ENCODE results near the gene XRN1. TPM values are rescaled to one million over a fixed set of nuclear protein-coding genes. Genes with fewer than 3 reads are reported as not detected.

XRN1 gene
- total and polyA plus RNA-seq, 4 donors: 6.3 to 71.8 (median 30.0) TPM

GRCh38 chr3:142298626-142299025 is 149.2 kb downstream of the XRN1 start:
- Histone ChIP-seq H3K27ac (ENCODE audit: low read depth in 1 of 2, low read length in 2 of 2) (no peak overlapping the region), H3K9me3 (ENCODE audit: control insufficient read depth, low read length) (peaks cover under 1% of the 10 kb centered on the region), H3K27me3 (ENCODE audit: control insufficient read depth in 1 of 2, insufficient read depth in 2 of 2, low read length in 1 of 2) (no peaks in the 10 kb centered on the region), H3K36me3 (ENCODE audit: control insufficient read depth in 1 of 2, insufficient read depth in 2 of 2, low read length in 1 of 2) (no peaks in the 10 kb centered on the region), H3K4me3 (ENCODE audit: low read length in 2 of 2) (no peak overlapping the region), H3K4me1 (ENCODE audit: control insufficient read depth in 1 of 2, insufficient read depth in 2 of 2, low read length in 2 of 2) (no peaks in the 10 kb centered on the region)
- ATAC-seq (ENCODE audit: low FRiP score) (no peak), DNase-seq (no peak)
- WGBS, 2 donors: 91 to 93% methylated on average over 2 of the region's 2 CpGs
- intact Hi-C loops (cut with DNase I): no loop called here

DNA sequence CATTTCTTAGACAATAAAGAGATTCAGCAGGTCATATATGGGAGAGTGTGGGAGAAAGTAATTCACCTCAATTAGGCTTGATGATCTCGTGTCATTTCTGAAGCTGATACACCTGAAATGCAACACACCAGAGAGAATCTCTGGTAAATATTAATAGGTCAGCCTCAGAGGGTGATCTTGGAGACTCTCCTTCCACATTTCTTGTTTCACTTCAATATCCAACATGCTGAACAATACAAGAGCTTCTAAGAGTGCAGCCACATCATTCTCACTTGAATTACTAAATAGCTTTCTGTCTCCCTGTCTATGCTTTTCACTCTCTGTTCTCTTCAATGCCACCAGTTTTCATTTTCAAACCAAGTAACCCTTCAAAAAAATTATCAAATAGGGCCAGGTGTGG is 151.3 kb downstream of the XRN1 start:
- Histone ChIP-seq H3K9me3 (ENCODE audit: control insufficient read depth, low read length) (no peaks in the 10 kb centered on the region), H3K4me3 (ENCODE audit: low read length in 2 of 2) (no peak overlapping the region), H3K4me1 (ENCODE audit: control insufficient read depth in 1 of 2, insufficient read depth in 2 of 2, low read length in 2 of 2) (no peaks in the 10 kb centered on the region), H3K27ac (ENCODE audit: low read depth in 1 of 2, low read length in 2 of 2) (no peak overlapping the region), H3K27me3 (ENCODE audit: control insufficient read depth in 1 of 2, insufficient read depth in 2 of 2, low read length in 1 of 2) (no peaks in the 10 kb centered on the region), H3K36me3 (ENCODE audit: control insufficient read depth in 1 of 2, insufficient read depth in 2 of 2, low read length in 1 of 2) (no peaks in the 10 kb centered on the region)
- 91 to 94% methylated on average over 1 of the region's 1 CpG for whole genome bisulfite sequencing, 2 donors
- intact Hi-C loops (cut with DNase I): no loop called here
- no peak for DNase-seq
- ATAC-seq (ENCODE audit: low FRiP score): no peak

- Histone ChIP-seq H3K36me3 (ENCODE audit: control insufficient read depth in 1 of 2, insufficient read depth in 2 of 2, low read length in 1 of 2) (no peaks in the 10 kb centered on the region), H3K4me1 (ENCODE audit: control insufficient read depth in 1 of 2, insufficient read depth in 2 of 2, low read length in 2 of 2) (no peaks in the 10 kb centered on the region), H3K9me3 (ENCODE audit: control insufficient read depth, low read length) (no peaks in the 10 kb centered on the region), H3K27me3 (ENCODE audit: control insufficient read depth in 1 of 2, insufficient read depth in 2 of 2, low read length in 1 of 2) (no peaks in the 10 kb centered on the region), H3K27ac (ENCODE audit: low read depth in 1 of 2, low read length in 2 of 2) (peak overlapping the region in 1 of 2 donors; percentile 5), H3K4me3 (ENCODE audit: low read length in 2 of 2) (no peak overlapping the region)
- ATAC-seq (ENCODE audit: low FRiP score) (no peak), DNase-seq (no peak)
- WGBS, 2 donors: 93 to 95% methylated on average over 5 of the region's 5 CpGs
- intact Hi-C loops (cut with DNase I): loop anchor here in 1 of 2 donors (10.0 kb wide), 1 partner anchor 323 kb away; no protein-coding TSS in a partner anchor
Measured at GRCh38 chr3:142287866-142288638, 159.8 kb downstream of the XRN1 start.

- WGBS, 2 donors: 70 to 73% methylated on average over 2 of the region's 2 CpGs
Measured at GRCh38 chr3:142285083-142285517, 162.7 kb downstream of the XRN1 start.

GRCh38 chr3:142282503-142282902 is 165.3 kb downstream of the XRN1 start:
- 92 to 94% methylated on average over 4 of the region's 4 CpGs for WGBS, 2 donors
- no peak for DNase-seq
- Histone ChIP-seq H3K27ac (ENCODE audit: low read depth in 1 of 2, low read length in 2 of 2) (no peak overlapping the region), H3K4me3 (ENCODE audit: low read length in 2 of 2) (no peak overlapping the region), H3K4me1 (ENCODE audit: control insufficient read depth in 1 of 2, insufficient read depth in 2 of 2, low read length in 2 of 2) (peaks cover 0 to 3% of the 10 kb centered on the region in 2 donors), H3K9me3 (ENCODE audit: control insufficient read depth, low read length) (no peaks in the 10 kb centered on the region), H3K36me3 (ENCODE audit: control insufficient read depth in 1 of 2, insufficient read depth in 2 of 2, low read length in 1 of 2) (no peaks in the 10 kb centered on the region), H3K27me3 (ENCODE audit: control insufficient read depth in 1 of 2, insufficient read depth in 2 of 2, low read length in 1 of 2) (no peaks in the 10 kb centered on the region)
- intact Hi-C loops (cut with DNase I): loop anchor here in 1 of 2 donors (10.0 kb wide), 1 partner anchor 318 kb away; no protein-coding TSS in a partner anchor
- ATAC-seq (ENCODE audit: low FRiP score): no peak

More at GRCh38 chr3:142285083-142285517, 162.7 kb downstream of the XRN1 start:
- no peaks in the 10 kb centered on the region for H3K27me3 ChIP-seq (ENCODE audit: control insufficient read depth in 1 of 2, insufficient read depth in 2 of 2, low read length in 1 of 2)
- no peak overlapping the region for H3K4me3 ChIP-seq (ENCODE audit: low read length in 2 of 2)
- no peaks in the 10 kb centered on the region for H3K36me3 ChIP-seq (ENCODE audit: control insufficient read depth in 1 of 2, insufficient read depth in 2 of 2, low read length in 1 of 2)
- H3K4me1 ChIP-seq (ENCODE audit: control insufficient read depth in 1 of 2, insufficient read depth in 2 of 2, low read length in 2 of 2): no peaks in the 10 kb centered on the region
- H3K9me3 ChIP-seq (ENCODE audit: control insufficient read depth, low read length): no peaks in the 10 kb centered on the region
- intact Hi-C loops (cut with DNase I): loop anchor here in 1 of 2 donors (10.0 kb wide), 1 partner anchor 320 kb away; no protein-coding TSS in a partner anchor
- H3K27ac ChIP-seq (ENCODE audit: low read depth in 1 of 2, low read length in 2 of 2): no peak overlapping the region
- ATAC-seq (ENCODE audit: low FRiP score): no peak
- no peak for DNase-seq

GRCh38 chr3:142281474-142281873 is 166.4 kb downstream of the XRN1 start:
- ATAC-seq (ENCODE audit: low FRiP score): no peak
- H3K4me3 ChIP-seq (ENCODE audit: low read length in 2 of 2): no peak overlapping the region

GRCh38 chr3:142279965-142280590 is 167.8 kb downstream of the XRN1 start:
- peak; percentile 80 for ATAC-seq (ENCODE audit: low FRiP score)
- no peak for DNase-seq
- peaks cover 5% of the 10 kb centered on the region in 2 donors for H3K4me1 ChIP-seq (ENCODE audit: control insufficient read depth in 1 of 2, insufficient read depth in 2 of 2, low read length in 2 of 2)
- H3K27me3 ChIP-seq (ENCODE audit: control insufficient read depth in 1 of 2, insufficient read depth in 2 of 2, low read length in 1 of 2): no peaks in the 10 kb centered on the region
- H3K36me3 ChIP-seq (ENCODE audit: control insufficient read depth in 1 of 2, insufficient read depth in 2 of 2, low read length in 1 of 2): no peaks in the 10 kb centered on the region
- WGBS, 2 donors: 15 to 16% methylated on average over 5 of the region's 5 CpGs
- intact Hi-C loops (cut with DNase I): loop anchor here (1.0 to 10.0 kb wide), 5 partner anchors 99 to 318 kb away; no protein-coding TSS in a partner anchor
- no peak overlapping the region for H3K27ac ChIP-seq (ENCODE audit: low read depth in 1 of 2, low read length in 2 of 2)
- no peak overlapping the region for H3K4me3 ChIP-seq (ENCODE audit: low read length in 2 of 2)
- no peaks in the 10 kb centered on the region for H3K9me3 ChIP-seq (ENCODE audit: control insufficient read depth, low read length)

More at GRCh38 chr3:142281474-142281873, 166.4 kb downstream of the XRN1 start:
- Histone ChIP-seq H3K4me1 (ENCODE audit: control insufficient read depth in 1 of 2, insufficient read depth in 2 of 2, low read length in 2 of 2) (peaks cover 0 to 4% of the 10 kb centered on the region in 2 donors), H3K27me3 (ENCODE audit: control insufficient read depth in 1 of 2, insufficient read depth in 2 of 2, low read length in 1 of 2) (no peaks in the 10 kb centered on the region), H3K9me3 (ENCODE audit: control insufficient read depth, low read length) (no peaks in the 10 kb centered on the region), H3K27ac (ENCODE audit: low read depth in 1 of 2, low read length in 2 of 2) (no peak overlapping the region), H3K36me3 (ENCODE audit: control insufficient read depth in 1 of 2, insufficient read depth in 2 of 2, low read length in 1 of 2) (no peaks in the 10 kb centered on the region)
- DNase-seq: no peak
- intact Hi-C loops (cut with DNase I): loop anchor here (2.0 to 10.0 kb wide), 2 partner anchors 101 to 317 kb away; no protein-coding TSS in a partner anchor
- WGBS, 2 donors: 73 to 79% methylated on average over 1 of the region's 1 CpG

GRCh38 chr3:142278451-142278850 is 169.4 kb downstream of the XRN1 start:
- H3K4me3 ChIP-seq (ENCODE audit: low read length in 2 of 2): no peak overlapping the region
- ATAC-seq (ENCODE audit: low FRiP score): no peak
- no peak overlapping the region for H3K27ac ChIP-seq (ENCODE audit: low read depth in 1 of 2, low read length in 2 of 2)
- no peaks in the 10 kb centered on the region for H3K9me3 ChIP-seq (ENCODE audit: control insufficient read depth, low read length)
- intact Hi-C loops (cut with DNase I): loop anchor here (5.0 kb wide), 2 partner anchors 151 to 316 kb away; no protein-coding TSS in a partner anchor
- peaks cover 5% of the 10 kb centered on the region in 2 donors for H3K4me1 ChIP-seq (ENCODE audit: control insufficient read depth in 1 of 2, insufficient read depth in 2 of 2, low read length in 2 of 2)
- no peaks in the 10 kb centered on the region for H3K36me3 ChIP-seq (ENCODE audit: control insufficient read depth in 1 of 2, insufficient read depth in 2 of 2, low read length in 1 of 2)
- H3K27me3 ChIP-seq (ENCODE audit: control insufficient read depth in 1 of 2, insufficient read depth in 2 of 2, low read length in 1 of 2): no peaks in the 10 kb centered on the region
- 49 to 53% methylated on average over 2 of the region's 2 CpGs for WGBS, 2 donors
- no peak for DNase-seq

Measured in aorta (tissue), 5 donors.